ENCODE results near the gene DOCK2. TPM values are rescaled to one million over a fixed set of nuclear protein-coding genes. Genes with fewer than 3 reads are reported as not detected.

The DOCK2 gene
- total RNA-seq, 2 experiments from 2014 or later: 161 to 205 TPM

DNA sequence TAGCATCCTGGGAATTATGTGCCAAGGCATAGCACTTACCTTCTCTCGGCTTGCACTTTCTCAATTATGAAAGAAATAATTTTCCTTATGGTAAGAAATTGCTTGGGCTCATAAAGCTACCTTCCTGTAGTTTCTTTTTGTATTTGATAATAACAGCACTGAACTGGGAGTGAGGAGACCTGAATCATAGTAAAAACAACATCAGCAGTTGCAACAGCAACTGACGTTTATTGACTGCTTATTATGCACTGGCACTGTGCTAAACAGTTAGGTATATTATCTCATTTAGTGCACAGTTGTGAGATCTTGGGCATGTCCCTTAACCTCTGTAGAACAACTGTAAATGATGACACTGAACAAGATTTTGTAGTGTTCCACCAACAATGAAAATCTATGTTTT is 135.2 kb downstream of the DOCK2 start:
- TF ChIP-seq, protein P1, sequence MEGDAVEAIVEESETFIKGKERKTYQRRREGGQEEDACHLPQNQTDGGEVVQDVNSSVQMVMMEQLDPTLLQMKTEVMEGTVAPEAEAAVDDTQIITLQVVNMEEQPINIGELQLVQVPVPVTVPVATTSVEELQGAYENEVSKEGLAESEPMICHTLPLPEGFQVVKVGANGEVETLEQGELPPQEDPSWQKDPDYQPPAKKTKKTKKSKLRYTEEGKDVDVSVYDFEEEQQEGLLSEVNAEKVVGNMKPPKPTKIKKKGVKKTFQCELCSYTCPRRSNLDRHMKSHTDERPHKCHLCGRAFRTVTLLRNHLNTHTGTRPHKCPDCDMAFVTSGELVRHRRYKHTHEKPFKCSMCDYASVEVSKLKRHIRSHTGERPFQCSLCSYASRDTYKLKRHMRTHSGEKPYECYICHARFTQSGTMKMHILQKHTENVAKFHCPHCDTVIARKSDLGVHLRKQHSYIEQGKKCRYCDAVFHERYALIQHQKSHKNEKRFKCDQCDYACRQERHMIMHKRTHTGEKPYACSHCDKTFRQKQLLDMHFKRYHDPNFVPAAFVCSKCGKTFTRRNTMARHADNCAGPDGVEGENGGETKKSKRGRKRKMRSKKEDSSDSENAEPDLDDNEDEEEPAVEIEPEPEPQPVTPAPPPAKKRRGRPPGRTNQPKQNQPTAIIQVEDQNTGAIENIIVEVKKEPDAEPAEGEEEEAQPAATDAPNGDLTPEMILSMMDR (conservative IDR thresholded peaks at IDR 0.05; ENCODE audit: low read length): no peak
- TF ChIP-seq EZH2phosphoT487 (IDR thresholded peaks at IDR 0.05; ENCODE audit: borderline replicate concordance, low read depth, low read length): no peak
- H3K9me3 ChIP-seq (ENCODE audit: low read length): no peaks in the 10 kb centered on the region
- H3K4me2 ChIP-seq (ENCODE audit: low read length): no peak overlapping the region
- no TSS peak for BruUV-seq (replicated peaks)
- no peaks in the 10 kb centered on the region for H3K4me1 ChIP-seq (ENCODE audit: insufficient read depth, low read length, poor library complexity, severe bottlenecking)
- H3K4me3 ChIP-seq (ENCODE audit: low read depth, low read length, poor library complexity, severe bottlenecking): no peak overlapping the region
- ChIA-PET POLR2A (no interaction called here), CTCF (ENCODE audit: unreplicated experiment) (no interaction called here)
- H2AFZ ChIP-seq (ENCODE audit: low read length): no peak overlapping the region
- peaks cover 73% of the 10 kb centered on the region for H3K36me3 ChIP-seq (ENCODE audit: insufficient read depth, low read length)
- H3K27ac ChIP-seq (ENCODE audit: low read depth, low read length, poor library complexity, severe bottlenecking): no peak overlapping the region
- intact Hi-C loops (cut with micrococcal nuclease; ENCODE audit: unreplicated experiment): no loop called here
- DNase-seq (ENCODE audit: low spot score): no peak
- no peaks in the 10 kb centered on the region for H3K9me2 ChIP-seq (ENCODE audit: insufficient read depth, low read length)
- no peaks in the 10 kb centered on the region for H3K79me2 ChIP-seq (ENCODE audit: insufficient read depth, low read depth, low read length)
- H4K20me1 ChIP-seq (ENCODE audit: insufficient read depth, low read length): no peaks in the 10 kb centered on the region

DNA sequence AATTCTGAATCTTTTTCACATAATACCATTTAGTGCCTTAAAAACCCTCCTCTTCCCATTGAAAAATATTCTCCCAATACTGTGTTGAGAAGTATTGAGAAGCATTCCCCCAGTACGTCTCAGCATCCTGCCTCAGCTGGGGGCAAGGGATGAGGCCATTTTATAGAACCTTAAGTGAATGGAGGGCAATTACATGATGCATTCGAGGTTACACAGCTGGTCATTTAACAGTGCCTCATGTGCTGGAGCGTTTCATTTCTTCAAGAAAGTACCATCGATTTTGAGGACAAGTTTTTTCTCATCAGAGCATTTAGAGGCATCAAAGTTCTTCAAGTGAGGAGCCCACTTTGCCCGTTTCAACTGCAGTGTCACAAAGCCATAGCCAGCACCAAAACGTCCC is 135.6 kb downstream of the DOCK2 start:
- Histone ChIP-seq H3K36me3 (ENCODE audit: insufficient read depth, low read length) (peaks cover 69% of the 10 kb centered on the region), H2AFZ (ENCODE audit: low read length) (no peak overlapping the region), H3K4me3 (ENCODE audit: low read depth, low read length, poor library complexity, severe bottlenecking) (no peak overlapping the region), H3K79me2 (ENCODE audit: insufficient read depth, low read depth, low read length) (no peaks in the 10 kb centered on the region), H3K9me3 (ENCODE audit: low read length) (no peaks in the 10 kb centered on the region), H3K9me2 (ENCODE audit: insufficient read depth, low read length) (no peaks in the 10 kb centered on the region), H3K4me2 (ENCODE audit: low read length) (no peak overlapping the region), H3K4me1 (ENCODE audit: insufficient read depth, low read length, poor library complexity, severe bottlenecking) (no peaks in the 10 kb centered on the region), H4K20me1 (ENCODE audit: insufficient read depth, low read length) (no peaks in the 10 kb centered on the region), H3K27ac (ENCODE audit: low read depth, low read length, poor library complexity, severe bottlenecking) (no peak overlapping the region)
- intact Hi-C loops (cut with micrococcal nuclease; ENCODE audit: unreplicated experiment): no loop called here
- TF ChIP-seq EZH2phosphoT487 (IDR thresholded peaks at IDR 0.05; ENCODE audit: borderline replicate concordance, low read depth, low read length): no peak
- TF ChIP-seq, protein P1 (conservative IDR thresholded peaks at IDR 0.05; ENCODE audit: low read length): no peak
- CTCF ChIA-PET (ENCODE audit: unreplicated experiment): no interaction called here
- BruUV-seq (replicated peaks): no TSS peak
- POLR2A ChIA-PET: no interaction called here
- no peak for DNase-seq (ENCODE audit: low spot score)

DNA sequence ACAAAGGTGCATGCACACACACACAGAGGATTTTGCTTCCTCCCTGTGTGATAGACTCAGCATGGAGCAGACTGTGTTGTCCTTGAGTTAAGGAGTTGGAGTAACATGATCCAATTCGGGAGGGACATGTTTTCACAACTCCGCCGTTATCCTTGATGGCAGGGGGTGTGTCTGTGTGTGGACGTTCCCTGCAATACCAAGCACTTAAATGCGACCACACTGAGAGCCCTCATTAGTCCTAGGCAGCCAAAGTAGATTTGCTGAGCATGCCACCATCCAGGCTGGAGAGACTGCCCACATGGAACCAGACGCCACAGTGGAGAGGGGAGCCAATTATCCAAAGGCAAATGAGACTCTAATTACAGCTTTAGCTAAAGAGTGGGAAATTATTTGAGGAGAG is 140.1 kb downstream of the DOCK2 start:
- Histone ChIP-seq H4K20me1 (ENCODE audit: insufficient read depth, low read length) (no peaks in the 10 kb centered on the region), H3K4me1 (ENCODE audit: insufficient read depth, low read length, poor library complexity, severe bottlenecking) (peaks cover 16% of the 10 kb centered on the region), H2AFZ (ENCODE audit: low read length) (no peak overlapping the region), H3K4me2 (ENCODE audit: low read length) (no peak overlapping the region), H3K36me3 (ENCODE audit: insufficient read depth, low read length) (peaks cover 48% of the 10 kb centered on the region), H3K79me2 (ENCODE audit: insufficient read depth, low read depth, low read length) (no peaks in the 10 kb centered on the region), H3K9me2 (ENCODE audit: insufficient read depth, low read length) (no peaks in the 10 kb centered on the region), H3K4me3 (ENCODE audit: low read depth, low read length, poor library complexity, severe bottlenecking) (no peak overlapping the region), H3K9me3 (ENCODE audit: low read length) (no peaks in the 10 kb centered on the region), H3K27ac (ENCODE audit: low read depth, low read length, poor library complexity, severe bottlenecking) (no peak overlapping the region)
- CTCF ChIA-PET (ENCODE audit: unreplicated experiment): no interaction called here
- BruUV-seq (replicated peaks): no TSS peak
- POLR2A ChIA-PET: no interaction called here
- intact Hi-C loops (cut with micrococcal nuclease; ENCODE audit: unreplicated experiment): no loop called here
- no peak for TF ChIP-seq EZH2phosphoT487 (IDR thresholded peaks at IDR 0.05; ENCODE audit: borderline replicate concordance, low read depth, low read length)
- TF ChIP-seq, protein P1 (conservative IDR thresholded peaks at IDR 0.05; ENCODE audit: low read length): no peak
- no peak for DNase-seq (ENCODE audit: low spot score)

All from OCI-LY7 (cell line).